ELR (cell line): ENCODE results near the gene LGMN.

ENCODE experiments used
- DNase-seq: peaks from one replicate; pipeline ENCODE4 v3.0.0-alpha.2; 2015; ENCODE audit warnings: low read depth

Gene LGMN

GRCh38 chr14:92726135-92726932 lies 22.1 kb downstream of the LGMN start:
- DNase-seq = peak; percentile 95

- no peak for DNase-seq
Measured at GRCh38 chr14:92724516-92725340, 23.7 kb downstream of the LGMN start.

- DNase-seq = no peak
Measured at GRCh38 chr14:92719890-92720323, 28.5 kb downstream of the LGMN start.

GRCh38 chr14:92719421-92719820 lies 29.0 kb downstream of the LGMN start:
- DNase-seq = no peak

- DNase-seq = peak; percentile 12
Measured at GRCh38 chr14:92718664-92719063, 29.8 kb downstream of the LGMN start.

GRCh38 chr14:92717571-92718042 lies 30.8 kb downstream of the LGMN start:
- no peak for DNase-seq

- no peak for DNase-seq
Measured at GRCh38 chr14:92716131-92716530, 32.3 kb downstream of the LGMN start.

GRCh38 chr14:92714739-92715307 lies 33.6 kb downstream of the LGMN start:
- peak; percentile 83 for DNase-seq

GRCh38 chr14:92712654-92713051 lies 35.8 kb downstream of the LGMN start:
- no peak for DNase-seq

- no peak for DNase-seq
Measured at GRCh38 chr14:92711976-92712653, 36.3 kb downstream of the LGMN start.

- no peak for DNase-seq
Measured at GRCh38 chr14:92710001-92710341, 38.5 kb downstream of the LGMN start.

- no peak for DNase-seq
Measured at GRCh38 chr14:92709340-92710000, 39.0 kb downstream of the LGMN start.

- DNase-seq = no peak
Measured at GRCh38 chr14:92706386-92706785, 42.0 kb downstream of the LGMN start.

- no peak for DNase-seq
Measured at GRCh38 chr14:92704821-92705220, 43.6 kb downstream of the LGMN start.

GRCh38 chr14:92704036-92704804 lies 44.2 kb downstream of the LGMN start:
- no peak for DNase-seq

GRCh38 chr14:92703516-92703915 lies 44.9 kb downstream of the LGMN start:
- no peak for DNase-seq

- DNase-seq = no peak
Measured at GRCh38 chr14:92702441-92702918, 45.9 kb downstream of the LGMN start.

GRCh38 chr14:92701826-92702225 lies 46.6 kb downstream of the LGMN start:
- no peak for DNase-seq

- DNase-seq = no peak
Measured at GRCh38 chr14:92698393-92698792, 50.0 kb downstream of the LGMN start.

GRCh38 chr14:92696366-92696765 lies 52.1 kb downstream of the LGMN start:
- no peak for DNase-seq

- no peak for DNase-seq
Measured at GRCh38 chr14:92695562-92695961, 52.9 kb downstream of the LGMN start.
